ENCODE results near the gene GNPDA1.

GRCh38 chr5:142012792-142013388, at the start of gene GNPDA1:
- peak; percentile 58; the same call in 1 of the 2 replicates for TF ChIP-seq POLR2AphosphoS5 (IDR thresholded peaks at IDR 0.05; ENCODE audit: low read depth, low read length)
- peak; percentile 80 for TF ChIP-seq MXI1 (IDR thresholded peaks at IDR 0.05; ENCODE audit: low read depth, low read length)
- TF ChIP-seq RXRA (IDR thresholded peaks at IDR 0.05; ENCODE audit: borderline replicate concordance, low read depth) = no peak
- TF ChIP-seq CTCF (IDR thresholded peaks at IDR 0.05) = no peak
- no peak for TF ChIP-seq TEAD4 (IDR thresholded peaks at IDR 0.05; ENCODE audit: borderline replicate concordance, insufficient read depth)

Data from SK-N-SH (cell line).